GM18867 (cell line): ENCODE data around the gene CHRNB2.

Experiments
- ATAC-seq: cut with Tn5 transposase; IDR thresholded peaks from one replicate; pipeline ENCODE4 v1.9.1; 2021; ENCODE audit warnings: mild to moderate bottlenecking, moderate library complexity; ENCODE audit not compliant: unreplicated experiment

CHRNB2 gene

GRCh38 chr1:154629061-154629674, 61.6 kb downstream of the CHRNB2 start:
- no peak for ATAC-seq
